CD4-positive, alpha-beta T cell treated with Interferon gamma for 1 hour (primary cell): Measurements from ENCODE around the gene CDH22.

Experiments used
- DNase-seq: peaks from one replicate; pipeline ENCODE4 v3.0.0-alpha.2; 2020

Gene CDH22

GRCh38 chr20:46160661-46161060 is 147.6 kb downstream of the CDH22 start:
- no peak for DNase-seq

- no peak for DNase-seq
These were observed 149.0 kb downstream of the CDH22 start for GRCh38 chr20:46159101-46159897.

GRCh38 chr20:46158476-46158987 is 149.8 kb downstream of the CDH22 start:
- no peak for DNase-seq

GRCh38 chr20:46157625-46158024 is 150.7 kb downstream of the CDH22 start:
- no peak for DNase-seq

- DNase-seq: no peak
These were observed 151.2 kb downstream of the CDH22 start for GRCh38 chr20:46157076-46157592.

GRCh38 chr20:46156065-46156464 is 152.2 kb downstream of the CDH22 start:
- no peak for DNase-seq

- no peak for DNase-seq
These were observed 153.5 kb downstream of the CDH22 start for GRCh38 chr20:46154796-46155195.

GRCh38 chr20:46154305-46154704 is 154.0 kb downstream of the CDH22 start:
- no peak for DNase-seq

- DNase-seq: no peak
These were observed 155.3 kb downstream of the CDH22 start for GRCh38 chr20:46152824-46153586.

DNA sequence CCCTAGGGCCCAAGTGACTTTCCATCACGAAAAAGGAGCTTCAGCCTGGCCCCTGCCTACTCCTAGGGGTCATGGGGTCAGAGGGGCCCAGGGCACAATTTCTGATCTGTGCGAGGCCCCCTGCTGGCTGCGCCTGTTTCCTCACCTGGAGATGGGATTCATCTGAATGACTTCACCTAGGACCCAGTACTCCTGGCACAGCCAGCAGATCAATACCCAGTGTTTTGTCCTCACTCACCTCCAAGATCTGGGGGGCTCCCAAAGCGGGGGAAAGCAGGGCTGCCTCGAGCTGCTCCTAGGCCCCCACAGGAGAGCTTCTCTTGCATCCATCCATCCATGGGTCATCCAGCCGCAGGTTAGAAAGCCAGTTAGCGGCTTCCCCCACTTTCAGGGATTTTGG is 156.4 kb downstream of the CDH22 start:
- DNase-seq: no peak

DNA sequence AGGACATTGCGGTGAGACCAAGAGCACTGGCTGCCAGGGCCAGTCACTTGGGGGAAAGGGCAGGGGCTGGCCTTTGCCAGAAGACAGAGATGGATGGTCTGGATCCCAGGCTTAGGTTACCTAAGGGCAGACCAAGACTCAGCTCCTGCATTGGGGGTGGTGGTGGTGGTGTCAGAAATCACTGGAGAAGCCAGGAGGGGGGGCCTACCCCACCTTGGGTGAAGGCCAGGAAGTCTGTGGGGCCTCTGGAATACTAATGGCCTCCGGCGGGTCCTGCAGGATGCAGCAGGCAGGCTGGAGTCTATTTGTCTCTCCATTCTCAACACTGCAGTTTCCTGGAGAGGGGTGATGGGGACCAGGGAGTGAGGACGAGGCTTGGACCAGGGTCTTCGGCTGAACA is 157.4 kb downstream of the CDH22 start:
- no peak for DNase-seq

DNA sequence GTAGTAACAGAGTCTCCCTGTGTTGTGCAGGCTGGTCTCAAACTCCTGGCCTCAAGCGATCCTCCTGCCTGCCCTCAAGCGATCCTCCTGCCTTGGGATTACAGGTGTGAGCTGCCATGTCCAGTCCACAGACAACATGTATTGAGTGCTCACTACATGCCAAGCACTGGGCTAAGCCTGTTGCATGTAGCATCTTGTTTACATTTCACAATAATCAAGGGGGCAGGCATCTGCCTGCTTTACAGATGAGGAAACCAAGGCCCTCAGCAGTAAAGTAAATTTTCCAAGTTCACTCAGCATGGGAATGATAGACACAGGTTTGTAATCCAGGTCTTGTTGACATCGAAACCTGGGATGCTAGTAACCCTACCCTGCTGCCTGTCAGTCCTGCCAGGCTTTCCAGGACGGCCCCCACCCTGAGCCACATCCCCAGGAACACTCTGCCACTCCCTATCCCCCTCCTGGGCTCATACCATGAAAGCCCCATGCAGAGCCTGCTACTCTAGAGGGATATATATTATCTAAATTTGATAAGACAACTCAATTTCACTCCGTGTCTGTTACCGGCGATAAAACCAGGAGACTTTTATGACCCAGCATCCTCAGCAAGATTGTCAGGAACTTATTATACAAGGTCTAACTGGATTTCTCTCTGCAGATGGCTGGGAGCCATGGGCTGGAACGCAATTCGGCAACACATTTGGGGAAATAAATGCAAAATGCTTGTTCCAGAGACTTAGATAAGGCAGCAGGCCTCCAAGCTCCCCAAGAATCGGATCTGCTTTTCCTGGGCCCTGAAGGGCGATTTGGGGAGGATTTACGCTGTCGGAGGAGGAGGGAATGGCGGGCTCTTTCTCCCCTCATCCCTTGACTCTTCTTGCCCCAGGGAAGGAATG is 159.7 kb downstream of the CDH22 start:
- DNase-seq: no peak

GRCh38 chr20:46145713-46146112 is 162.6 kb downstream of the CDH22 start:
- no peak for DNase-seq

GRCh38 chr20:46144432-46145025 is 163.8 kb downstream of the CDH22 start:
- no peak for DNase-seq

GRCh38 chr20:46142124-46142523 is 166.2 kb downstream of the CDH22 start:
- no peak for DNase-seq

DNA sequence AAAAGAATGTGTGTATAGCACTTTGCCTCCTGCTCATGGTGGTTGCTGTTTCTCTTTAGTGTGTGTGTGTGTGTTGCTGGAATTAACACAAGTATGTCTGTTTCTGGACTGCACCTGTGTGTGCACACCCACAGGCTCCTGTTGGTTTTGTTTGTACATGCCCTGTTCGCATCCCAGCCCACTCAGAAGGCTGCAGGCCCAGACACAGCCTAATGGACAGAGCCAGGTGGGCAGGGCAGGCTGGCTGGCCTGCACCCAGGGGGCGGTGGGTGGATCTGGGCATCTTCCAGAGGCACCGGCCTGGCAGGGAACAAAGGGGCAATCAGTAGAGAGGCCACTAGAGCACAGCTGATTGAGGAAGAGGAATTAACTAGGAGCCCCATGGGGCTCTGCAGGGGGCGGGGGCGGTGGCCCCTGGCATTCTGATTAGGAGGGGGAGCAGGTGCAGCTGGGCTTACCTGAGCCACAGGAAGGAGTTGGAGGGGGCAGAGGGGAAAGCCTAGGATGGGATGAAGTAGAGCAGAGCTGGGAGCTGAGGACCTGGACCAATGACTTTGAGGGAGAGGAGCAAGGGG is 168.3 kb downstream of the CDH22 start:
- no peak for DNase-seq

DNA sequence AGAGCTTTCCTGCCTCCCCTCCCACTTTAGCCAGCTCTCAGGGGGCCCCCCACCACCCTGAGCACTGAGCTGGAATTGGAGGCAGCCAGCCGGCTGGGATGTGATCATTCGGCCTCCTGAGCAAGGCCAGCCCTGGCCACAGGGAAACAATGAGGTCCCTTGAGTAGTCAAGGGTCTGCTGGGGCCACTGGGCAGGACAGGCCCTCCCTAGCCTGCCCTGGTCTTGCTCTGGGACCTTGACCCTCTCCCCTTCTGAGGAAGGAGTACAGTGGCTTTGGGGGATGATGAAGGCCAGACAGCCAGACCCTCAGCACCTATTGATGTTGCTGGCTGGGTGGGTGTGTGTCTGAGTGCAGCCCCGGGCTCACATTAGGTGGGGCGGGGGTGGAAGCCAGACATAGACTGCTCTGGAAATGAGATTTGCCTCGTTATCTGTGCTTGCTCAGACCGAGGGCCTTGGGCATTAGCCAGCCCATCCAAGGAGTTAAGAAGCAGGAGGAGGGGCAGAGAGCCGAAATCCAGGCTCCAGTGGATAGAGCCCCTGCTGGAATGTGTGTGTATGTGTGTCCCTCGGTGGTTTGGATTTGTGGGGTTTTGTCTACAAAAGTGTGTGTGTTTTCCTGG is 168.9 kb downstream of the CDH22 start:
- DNase-seq: no peak

DNA sequence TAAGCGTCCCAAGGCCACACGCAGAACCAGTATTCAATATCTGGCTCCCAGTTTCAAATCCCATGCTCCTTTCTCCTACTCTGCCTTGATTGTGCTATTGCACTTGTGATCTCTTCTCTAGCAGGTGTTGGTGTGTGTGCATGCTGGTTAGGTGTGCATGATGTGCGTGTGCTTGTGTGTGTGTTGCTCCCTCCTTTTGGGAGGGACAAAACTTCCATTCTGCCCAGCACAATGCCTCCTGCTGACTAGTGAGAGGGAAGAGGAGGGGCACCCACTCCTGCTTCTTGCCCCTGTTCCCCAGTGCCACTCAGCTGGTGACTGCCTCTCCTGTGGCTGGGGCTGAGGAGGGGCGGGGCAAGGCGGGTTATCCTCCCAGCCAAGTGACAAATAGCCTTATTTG is 170.5 kb downstream of the CDH22 start:
- no peak for DNase-seq

GRCh38 chr20:46135856-46136633 is 172.3 kb downstream of the CDH22 start:
- DNase-seq: no peak

DNA sequence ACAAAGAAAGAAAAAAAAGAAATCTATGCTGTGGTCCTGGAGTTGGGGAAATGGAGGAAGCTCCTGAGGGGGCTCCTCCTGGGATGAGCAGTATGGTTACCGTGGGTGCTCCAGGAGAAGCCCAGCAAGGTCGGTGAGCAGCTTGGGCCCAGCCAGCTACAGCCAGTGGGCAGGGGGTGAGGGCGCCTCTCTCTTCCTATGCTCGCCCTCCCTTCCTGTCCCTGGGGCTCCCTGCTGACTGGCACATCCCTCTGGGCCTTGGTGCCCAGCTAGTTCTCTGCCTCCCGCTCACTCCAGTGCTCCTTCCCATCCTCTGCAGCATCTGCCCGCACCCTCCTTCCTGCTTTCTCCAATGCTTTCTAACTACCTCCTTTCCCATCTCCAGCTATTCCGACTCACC is 173.6 kb downstream of the CDH22 start:
- DNase-seq: no peak
